Stimulated activated CD4-positive, alpha-beta T cell treated with anti-CD3 and anti-CD28 coated beads, Interleukin-4, amount 100 ng/mL, for 48 hours (primary cell): Measurements from ENCODE around the gene ISG20L2.
A peak's percentile ranks its signal among the peaks of the same experiment; 100 is the strongest.

Source experiments
- DNase-seq, 2 donors: peaks; one replicate each; pipeline ENCODE4 v3.0.0-alpha.2; 2020; ENCODE audit warnings: low read depth in 2 of 2

Gene ISG20L2

DNA sequence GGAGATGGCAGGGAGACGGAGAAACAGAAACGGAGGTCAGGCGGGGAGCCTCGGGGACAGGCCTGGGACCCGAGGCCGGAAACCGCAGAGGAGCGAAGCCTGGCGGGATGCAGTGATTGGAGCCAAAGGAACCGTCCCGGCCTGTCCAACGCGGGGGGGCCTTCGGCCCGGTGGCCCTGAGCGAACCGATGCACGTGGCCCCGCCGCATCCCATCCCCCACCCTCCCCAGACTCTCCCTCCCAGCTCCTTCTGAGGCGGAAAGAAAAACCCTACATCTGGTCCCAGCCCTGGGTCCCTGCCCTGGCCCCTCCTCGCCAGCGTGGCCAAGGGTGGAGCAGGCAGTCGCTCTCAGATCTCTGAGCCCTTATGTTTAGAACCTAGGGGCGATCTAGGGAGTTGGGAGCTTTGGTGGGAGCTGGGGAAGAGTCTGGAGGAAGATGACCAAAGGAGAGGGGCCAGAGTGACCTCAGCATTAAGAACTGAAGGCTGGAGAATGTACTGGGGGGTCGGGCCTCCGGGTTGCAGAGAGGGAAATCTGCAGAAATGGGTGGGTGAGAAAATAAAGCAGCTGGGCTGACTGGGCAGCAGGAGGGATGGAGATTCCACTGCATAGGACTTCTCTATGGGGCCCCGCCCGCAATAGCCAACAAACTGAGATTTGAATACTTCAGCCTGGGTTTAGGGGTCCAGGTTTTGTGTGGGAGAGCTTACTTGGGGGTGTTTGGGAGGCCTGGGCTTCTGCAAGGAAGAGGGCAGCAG is 21.7 kb downstream of the ISG20L2 start:
- no peak for DNase-seq

GRCh38 chr1:156705918-156706656 is 22.5 kb downstream of the ISG20L2 start:
- peak; percentile 70 to 80 for DNase-seq

GRCh38 chr1:156705321-156705917 is 23.1 kb downstream of the ISG20L2 start, which contains the start of gene CRABP2:
Gene CRABP2 (minus strand): TSS chr1:156705583. CDS start chr1:156705446, 137 bp downstream.
- no peak for DNase-seq

DNA sequence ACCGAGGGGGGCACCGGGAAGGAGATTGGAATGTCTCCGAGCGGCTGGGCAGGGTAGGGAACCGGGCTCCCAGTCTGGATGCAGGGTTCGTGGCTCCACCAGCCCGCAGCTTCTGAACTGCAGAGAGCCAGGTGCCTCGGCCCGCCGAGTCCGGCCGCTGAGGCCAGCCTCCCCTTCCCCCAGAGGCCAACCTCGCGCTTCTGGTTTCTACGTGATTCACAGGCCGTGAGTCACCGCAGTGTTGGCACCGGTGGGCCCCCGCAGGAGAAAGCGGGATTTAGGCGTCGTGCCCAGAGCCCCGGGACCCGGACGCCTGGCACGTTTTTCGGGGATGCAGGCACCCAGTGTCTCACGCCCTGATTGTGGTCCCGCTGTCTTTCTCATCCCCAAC is 23.6 kb downstream of the ISG20L2 start:
- peak in 1 of 2 donors; percentile 38 for DNase-seq

GRCh38 chr1:156704166-156704711 is 24.3 kb downstream of the ISG20L2 start:
- no peak for DNase-seq

- no peak for DNase-seq
Observed at GRCh38 chr1:156703741-156704140, 24.8 kb downstream of the ISG20L2 start.

DNA sequence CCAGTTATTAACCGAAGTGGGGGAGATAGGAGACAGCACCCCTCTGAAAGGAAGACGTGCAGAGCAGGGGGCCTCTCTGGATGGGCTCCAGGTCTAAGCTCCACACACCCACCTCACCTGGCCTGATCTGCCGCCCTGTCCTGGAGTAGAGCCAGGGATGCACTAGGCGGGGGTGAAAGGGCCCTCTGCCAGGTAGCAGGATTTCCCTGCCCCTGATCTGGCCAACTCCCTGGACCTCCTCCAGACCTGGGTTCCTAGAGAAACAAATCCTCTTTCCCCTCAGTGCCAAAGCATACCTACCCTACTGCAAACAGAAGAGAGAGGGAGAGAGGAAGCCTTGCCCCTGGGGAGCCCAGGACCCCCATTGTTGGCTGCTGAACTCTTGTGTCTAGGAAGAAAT is 25.2 kb downstream of the ISG20L2 start:
- no peak for DNase-seq

DNA sequence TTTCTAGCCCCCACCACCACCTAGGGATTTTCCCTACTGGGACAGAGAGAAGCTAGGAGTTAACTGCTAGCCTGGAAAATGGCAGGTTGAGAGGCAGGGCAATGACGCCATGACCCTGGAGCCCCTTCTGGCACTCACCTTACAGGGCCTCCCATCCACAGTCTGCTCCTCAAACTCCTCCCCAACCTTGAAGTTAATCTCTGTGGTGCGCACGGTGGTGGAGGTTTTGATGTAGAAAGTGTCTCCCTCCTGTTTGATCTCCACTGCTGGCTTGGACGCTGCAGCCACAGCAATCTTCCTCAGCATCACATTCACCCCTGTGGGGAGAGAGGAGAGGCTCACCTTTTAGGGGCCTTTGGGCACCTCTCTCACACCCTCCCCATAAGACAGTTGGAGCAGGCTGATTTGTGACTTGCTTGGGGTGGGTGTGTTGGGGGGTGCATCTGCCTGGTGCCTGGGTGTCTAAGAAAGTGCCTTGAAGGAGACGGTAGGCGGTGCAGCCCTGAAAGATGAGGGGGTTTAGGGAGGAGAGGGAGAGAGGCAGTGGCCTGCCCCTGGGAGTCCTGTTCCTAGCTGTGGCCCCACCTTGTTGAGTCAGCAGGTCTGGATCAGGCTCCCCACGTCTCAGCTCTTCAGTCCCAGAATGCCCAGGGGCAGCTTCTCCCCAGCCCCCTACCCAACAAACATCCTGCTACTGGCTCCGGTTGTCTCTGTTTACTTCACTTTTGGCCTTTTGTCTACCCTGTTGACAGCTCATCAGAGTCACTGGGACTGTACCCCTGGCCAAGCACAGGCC is 27.6 kb downstream of the ISG20L2 start:
- no peak for DNase-seq

GRCh38 chr1:156698995-156699394 is 29.6 kb downstream of the ISG20L2 start:
- no peak for DNase-seq

DNA sequence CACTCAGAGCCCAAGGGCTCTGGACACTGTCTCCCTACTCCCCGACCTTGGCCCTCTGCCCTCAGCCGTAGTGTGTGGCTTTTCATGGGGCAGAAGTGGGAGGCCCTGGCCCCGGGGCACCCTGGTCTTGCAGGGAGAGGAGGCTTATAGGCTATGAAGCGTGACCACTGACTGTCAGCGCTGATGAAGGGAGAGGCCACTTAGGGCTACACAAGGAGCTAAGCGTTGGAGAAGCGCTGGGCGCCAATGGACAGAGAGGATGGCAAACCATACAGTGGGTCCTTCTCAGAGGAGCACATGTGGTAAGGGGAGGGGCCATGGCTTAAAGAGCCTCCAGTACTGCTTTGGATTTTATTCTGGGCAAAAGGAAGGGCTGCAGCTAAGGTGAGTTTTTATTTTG is 31.1 kb downstream of the ISG20L2 start:
- DNase-seq: no peak

DNA sequence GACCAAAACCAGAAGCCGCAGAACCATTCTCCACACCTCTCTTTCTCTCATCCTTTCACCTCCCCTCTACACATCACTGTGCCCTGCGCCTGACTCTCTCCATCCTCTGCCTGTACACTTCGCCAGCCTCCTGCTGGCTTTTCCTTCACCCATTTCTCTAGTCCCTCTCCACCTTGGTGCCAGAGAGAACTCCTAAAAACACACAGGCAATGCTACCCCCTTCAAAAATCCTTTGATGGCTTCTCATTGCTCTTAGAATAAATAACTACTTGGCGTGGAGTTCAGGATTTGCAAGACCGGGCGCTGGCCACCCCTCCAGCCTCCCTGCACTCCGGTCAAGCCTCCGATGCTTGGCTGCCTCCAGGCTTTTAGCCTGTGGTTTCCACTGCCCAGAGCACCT is 31.8 kb downstream of the ISG20L2 start:
- DNase-seq: no peak

DNA sequence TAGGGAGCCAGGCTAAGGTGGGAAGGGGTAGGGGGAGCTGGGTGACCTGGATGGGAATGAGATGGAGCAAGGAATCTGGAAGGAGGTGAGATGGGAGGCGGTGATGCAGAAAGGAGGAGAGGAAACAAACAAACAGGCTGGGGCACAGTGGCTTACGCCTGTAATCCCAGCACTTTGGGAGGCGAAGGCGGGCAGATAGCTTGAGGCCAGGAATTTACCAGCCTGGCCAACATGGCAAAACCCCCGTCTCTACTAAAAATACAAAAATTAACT is 33.9 kb downstream of the ISG20L2 start:
- no peak for DNase-seq

DNA sequence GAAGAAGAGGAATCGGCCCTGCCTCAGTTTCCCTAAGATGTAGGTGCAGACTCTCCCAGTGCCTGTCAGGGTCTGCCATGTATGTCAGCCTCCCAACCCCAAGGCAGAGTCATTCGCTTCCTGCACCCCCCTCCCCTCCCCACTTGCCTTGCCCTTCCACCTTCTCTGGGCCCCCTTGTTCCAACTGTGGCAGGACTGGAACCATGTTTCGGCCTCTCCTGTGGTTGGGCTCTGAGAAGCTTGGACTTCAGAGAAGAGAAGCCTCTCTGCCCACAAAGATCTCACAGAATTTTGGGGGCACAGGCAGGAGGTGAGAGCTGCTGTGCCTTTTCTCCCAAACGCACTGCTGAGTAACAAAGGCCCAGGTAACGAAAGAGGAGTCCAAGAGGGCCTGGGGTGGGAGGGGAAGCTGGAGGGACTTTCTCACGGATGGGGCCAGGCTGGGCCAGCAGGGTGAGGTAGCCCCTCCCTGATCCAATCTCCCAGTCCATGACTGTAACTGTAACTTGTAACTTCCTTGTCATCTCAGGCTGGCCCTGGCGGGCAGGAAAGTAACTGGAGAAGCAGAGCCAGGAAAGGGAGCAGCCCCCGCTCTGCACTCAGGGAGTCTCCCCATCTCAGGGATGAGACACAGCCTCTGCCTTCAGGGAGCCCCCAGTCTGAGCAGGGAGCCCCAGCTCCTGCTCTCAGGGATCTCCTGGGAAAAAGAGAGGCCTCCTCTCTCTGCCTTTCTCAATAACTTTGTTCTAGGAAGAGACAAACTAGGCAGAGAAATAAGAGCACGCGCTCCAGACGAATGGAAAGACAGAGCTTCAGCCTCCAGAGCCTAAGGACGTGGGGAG is 34.5 kb downstream of the ISG20L2 start:
- no peak for DNase-seq

- DNase-seq: no peak
Observed at GRCh38 chr1:156692925-156693847, 35.4 kb downstream of the ISG20L2 start.

DNA sequence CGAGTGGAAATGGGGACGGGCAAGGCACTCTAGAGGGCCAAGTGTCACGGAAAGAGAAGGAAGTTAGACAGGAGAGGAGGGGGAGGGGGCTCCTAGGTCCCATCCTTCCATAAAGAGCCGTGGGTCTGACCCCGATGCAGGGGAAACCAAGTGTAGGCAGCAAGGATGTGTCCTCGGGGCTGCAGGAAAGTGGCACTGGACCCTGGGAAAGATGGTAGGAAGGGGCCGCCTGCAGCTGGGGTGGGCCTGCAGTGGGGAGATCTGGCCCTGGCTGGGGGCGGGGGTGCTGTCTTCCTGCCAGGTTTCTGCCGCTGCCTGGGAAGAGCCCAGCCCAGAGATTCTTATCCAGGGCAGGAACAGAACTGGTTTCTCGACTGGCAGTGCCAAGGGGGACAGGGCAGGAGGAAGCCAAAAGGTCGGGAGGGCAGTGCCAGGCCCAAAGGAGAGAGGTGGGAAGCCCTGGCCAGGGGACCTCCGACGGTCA is 36.1 kb downstream of the ISG20L2 start:
- no peak for DNase-seq

GRCh38 chr1:156691665-156692440 is 36.7 kb downstream of the ISG20L2 start:
- no peak for DNase-seq

GRCh38 chr1:156691191-156691590 is 37.4 kb downstream of the ISG20L2 start:
- no peak for DNase-seq

DNA sequence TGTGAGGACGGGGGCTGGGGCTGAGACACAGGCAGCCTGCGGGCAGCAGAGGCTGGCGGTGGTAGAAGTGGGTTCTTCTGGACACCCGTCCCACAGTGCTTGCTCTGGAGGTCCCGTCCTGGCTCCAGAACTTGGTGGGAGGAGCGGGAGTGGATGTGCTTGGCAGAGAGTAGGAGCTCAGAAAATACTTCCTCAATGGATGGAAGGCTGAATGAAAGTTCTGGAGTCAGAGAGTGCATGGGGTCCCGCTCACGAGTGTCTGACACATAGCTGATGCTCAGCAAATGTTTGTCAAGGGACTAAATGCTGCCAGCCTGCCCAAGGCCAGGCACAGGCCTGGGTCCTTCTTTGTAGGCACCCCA is 37.9 kb downstream of the ISG20L2 start:
- no peak for DNase-seq
